ENCODE results near the gene IL24.

IL24 gene

GRCh38 chr1:206935491-206936067, 38.3 kb downstream of the IL24 start:
- TF ChIP-seq RAD21 (IDR thresholded peaks at IDR 0.05; ENCODE audit: low read depth) (peak; percentile 38), TCF12 (IDR thresholded peaks at IDR 0.05; ENCODE audit: low read depth) (no peak)

- TF ChIP-seq EP300 (IDR thresholded peaks at IDR 0.05; ENCODE audit: borderline replicate concordance) (no peak), REST (IDR thresholded peaks at IDR 0.05; ENCODE audit: low read depth) (no peak), TEAD4 (IDR thresholded peaks at IDR 0.05) (no peak)
Measured at GRCh38 chr1:206937425-206937824, 40.2 kb downstream of the IL24 start.

DNA sequence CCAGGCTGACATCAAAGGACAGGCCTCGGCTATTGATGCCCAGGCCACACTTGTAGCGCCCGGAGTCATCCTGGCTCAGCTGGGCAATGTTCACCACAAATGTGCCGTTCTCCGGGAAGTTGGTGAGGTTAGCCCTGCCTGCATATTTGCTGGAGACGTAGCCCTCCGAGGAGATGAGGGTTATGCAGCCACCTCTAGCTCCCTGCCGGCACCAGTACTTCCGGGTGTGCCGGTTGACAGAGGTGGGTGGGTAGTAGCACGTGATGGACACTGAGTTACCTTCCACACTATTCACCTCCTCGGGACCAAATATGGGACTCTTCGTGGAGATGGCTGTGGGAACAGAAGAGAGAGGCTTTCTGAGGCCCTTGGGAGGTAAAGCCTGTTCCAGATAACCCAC, 41.9 kb downstream of the IL24 start:
- TF ChIP-seq EP300 (IDR thresholded peaks at IDR 0.05; ENCODE audit: borderline replicate concordance) (no peak), REST (IDR thresholded peaks at IDR 0.05; ENCODE audit: low read depth) (no peak), TCF12 (IDR thresholded peaks at IDR 0.05; ENCODE audit: low read depth) (no peak), NFIC (IDR thresholded peaks at IDR 0.05) (no peak), TAF1 (IDR thresholded peaks at IDR 0.05; ENCODE audit: low read depth) (no peak), TEAD4 (IDR thresholded peaks at IDR 0.05) (no peak), RAD21 (IDR thresholded peaks at IDR 0.05; ENCODE audit: low read depth) (no peak), YY1 (IDR thresholded peaks at IDR 0.05; ENCODE audit: low read depth) (no peak), EGR1 (IDR thresholded peaks at IDR 0.05) (no peak), CEBPB (IDR thresholded peaks at IDR 0.05) (no peak), FOXM1 (IDR thresholded peaks at IDR 0.05; ENCODE audit: borderline replicate concordance, low read depth) (no peak), CREB1 (IDR thresholded peaks at IDR 0.05; ENCODE audit: low read depth) (no peak), ZBTB7A (IDR thresholded peaks at IDR 0.05; ENCODE audit: low read depth) (no peak)
- TF ChIP-seq, protein P1, sequence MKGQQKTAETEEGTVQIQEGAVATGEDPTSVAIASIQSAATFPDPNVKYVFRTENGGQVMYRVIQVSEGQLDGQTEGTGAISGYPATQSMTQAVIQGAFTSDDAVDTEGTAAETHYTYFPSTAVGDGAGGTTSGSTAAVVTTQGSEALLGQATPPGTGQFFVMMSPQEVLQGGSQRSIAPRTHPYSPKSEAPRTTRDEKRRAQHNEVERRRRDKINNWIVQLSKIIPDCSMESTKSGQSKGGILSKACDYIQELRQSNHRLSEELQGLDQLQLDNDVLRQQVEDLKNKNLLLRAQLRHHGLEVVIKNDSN (IDR thresholded peaks at IDR 0.05): no peak
- TF ChIP-seq, protein P2, sequence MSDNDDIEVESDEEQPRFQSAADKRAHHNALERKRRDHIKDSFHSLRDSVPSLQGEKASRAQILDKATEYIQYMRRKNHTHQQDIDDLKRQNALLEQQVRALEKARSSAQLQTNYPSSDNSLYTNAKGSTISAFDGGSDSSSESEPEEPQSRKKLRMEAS (IDR thresholded peaks at IDR 0.05): no peak

DNA sequence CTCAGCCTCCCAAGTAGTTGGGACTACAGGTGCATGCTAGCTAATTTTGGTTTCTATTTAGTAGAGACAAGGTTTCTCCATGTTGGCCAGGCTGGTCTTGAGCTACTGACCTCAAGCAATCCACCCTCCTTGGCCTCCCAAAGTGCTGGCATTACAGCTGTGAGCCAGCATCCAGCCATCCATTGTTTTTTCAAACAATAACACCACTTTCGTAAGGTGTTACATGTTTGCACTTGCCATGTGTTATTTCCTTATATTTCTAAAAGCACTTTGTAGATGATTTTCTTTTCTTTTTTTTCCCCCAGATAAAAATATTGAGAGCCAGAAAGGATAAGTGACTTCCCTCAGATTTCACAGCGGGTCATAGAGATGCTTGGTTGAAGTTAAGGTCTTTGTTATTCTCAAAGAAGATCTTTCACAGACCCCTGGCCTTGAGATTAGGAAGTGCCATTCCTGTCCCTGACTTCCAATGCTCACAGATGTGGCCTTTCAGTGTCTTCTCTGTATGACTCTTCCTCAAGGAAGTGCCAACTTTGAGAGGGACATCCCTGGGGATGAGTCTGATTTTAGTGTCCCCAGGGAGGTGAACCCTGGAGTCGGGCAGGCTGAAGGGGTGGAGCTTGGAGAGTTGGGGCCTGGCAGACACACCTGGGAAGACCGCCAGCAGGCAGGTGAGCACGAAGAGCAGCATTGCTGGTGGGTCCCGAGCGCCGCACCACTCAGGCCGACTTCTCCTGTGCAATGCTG, 42.8 kb downstream of the IL24 start:
- TF ChIP-seq REST (IDR thresholded peaks at IDR 0.05; ENCODE audit: low read depth) (no peak), TAF1 (IDR thresholded peaks at IDR 0.05; ENCODE audit: low read depth) (no peak), CEBPB (IDR thresholded peaks at IDR 0.05) (no peak), CREB1 (IDR thresholded peaks at IDR 0.05; ENCODE audit: low read depth) (no peak), TCF12 (IDR thresholded peaks at IDR 0.05; ENCODE audit: low read depth) (no peak)
- TF ChIP-seq, protein P2 (IDR thresholded peaks at IDR 0.05): no peak

- no peak for TF ChIP-seq NFIC (IDR thresholded peaks at IDR 0.05)
- no peak for TF ChIP-seq TCF12 (IDR thresholded peaks at IDR 0.05; ENCODE audit: low read depth)
- no peak for TF ChIP-seq FOXM1 (IDR thresholded peaks at IDR 0.05; ENCODE audit: borderline replicate concordance, low read depth)
- TF ChIP-seq CEBPB (IDR thresholded peaks at IDR 0.05): no peak
- no peak for TF ChIP-seq EP300 (IDR thresholded peaks at IDR 0.05; ENCODE audit: borderline replicate concordance)
- no peak for TF ChIP-seq YY1 (IDR thresholded peaks at IDR 0.05; ENCODE audit: low read depth)
- no peak for TF ChIP-seq EGR1 (IDR thresholded peaks at IDR 0.05)
- TF ChIP-seq, protein P2 (IDR thresholded peaks at IDR 0.05): no peak
- TF ChIP-seq TEAD4 (IDR thresholded peaks at IDR 0.05): no peak
- no peak for TF ChIP-seq CREB1 (IDR thresholded peaks at IDR 0.05; ENCODE audit: low read depth)
- no peak for TF ChIP-seq REST (IDR thresholded peaks at IDR 0.05; ENCODE audit: low read depth)
- no peak for TF ChIP-seq TAF1 (IDR thresholded peaks at IDR 0.05; ENCODE audit: low read depth)
- no peak for TF ChIP-seq RAD21 (IDR thresholded peaks at IDR 0.05; ENCODE audit: low read depth)
- TF ChIP-seq, protein P1 (IDR thresholded peaks at IDR 0.05): no peak
- TF ChIP-seq ZBTB7A (IDR thresholded peaks at IDR 0.05; ENCODE audit: low read depth): no peak
Measured at GRCh38 chr1:206940588-206940936, 43.3 kb downstream of the IL24 start.

Data from Ishikawa (cell line).